Mononuclear cell (primary cell): Measurements from ENCODE around the gene GRK4. TPM values are rescaled to one million over a fixed set of nuclear protein-coding genes. Genes with fewer than 3 reads are reported as not detected.

ENCODE experiments used
- H3K27me3 ChIP-seq: 2 replicates; pipeline ENCODE4 v1.6.0; 2011; ENCODE audit warnings: low read length, control low read depth; ENCODE audit not compliant: insufficient read depth
- H3K4me1 ChIP-seq: 2 replicates; pipeline ENCODE4 v1.5.1; 2011; ENCODE audit warnings: mild to moderate bottlenecking, low read length, control low read depth; ENCODE audit not compliant: insufficient read depth
- H3K4me3 ChIP-seq: 2 replicates; pipeline ENCODE4 v1.5.1; 2011; ENCODE audit warnings: mild to moderate bottlenecking, low read length, moderate library complexity
- H3K9me3 ChIP-seq: 2 replicates; pipeline ENCODE4 v1.5.1; 2011; ENCODE audit warnings: low read depth, mild to moderate bottlenecking, control low read depth, low read length
- total RNA-seq: library from RNA; depleted of rRNA; stranded (reverse); fragments of >200 nt; gene quantifications from one replicate; pipeline ENCODE4 v1.2.3, GENCODE V29; 2012

The GRK4 gene
- total RNA-seq, 1 donor, result 1.7 TPM

- Histone ChIP-seq H3K27me3 (no peaks in the 10 kb centered on the region), H3K4me1 (peaks cover 9% of the 10 kb centered on the region), H3K9me3 (no peaks in the 10 kb centered on the region), H3K4me3 (no peak overlapping the region)
Observed at GRCh38 chr4:3085948-3086670, 122.7 kb downstream of the GRK4 start.

GRCh38 chr4:3087115-3087797 is 123.9 kb downstream of the GRK4 start:
- Histone ChIP-seq H3K27me3 (no peaks in the 10 kb centered on the region), H3K9me3 (no peaks in the 10 kb centered on the region), H3K4me3 (no peak overlapping the region), H3K4me1 (peaks cover 9% of the 10 kb centered on the region)

Other genes starting within 250 kb of the GRK4 start
- gene TNIP2, start 207.2 kb upstream of the GRK4 start, total RNA-seq, result 53.8 TPM
- gene SH3BP2, start 170.5 kb upstream of the GRK4 start, total RNA-seq, result 134 TPM
- 147 TPM for gene ADD1, start 119.7 kb upstream of the GRK4 start, total RNA-seq
- 17.4 TPM for gene NOP14, start 165 bp upstream of the GRK4 start, total RNA-seq
- gene HTT-AS, start 111.0 kb downstream of the GRK4 start, total RNA-seq, result not detected
- gene HTT, start 111.1 kb downstream of the GRK4 start, total RNA-seq, result 96.2 TPM